ENCODE data around the gene FSIP2.

Gene FSIP2

DNA sequence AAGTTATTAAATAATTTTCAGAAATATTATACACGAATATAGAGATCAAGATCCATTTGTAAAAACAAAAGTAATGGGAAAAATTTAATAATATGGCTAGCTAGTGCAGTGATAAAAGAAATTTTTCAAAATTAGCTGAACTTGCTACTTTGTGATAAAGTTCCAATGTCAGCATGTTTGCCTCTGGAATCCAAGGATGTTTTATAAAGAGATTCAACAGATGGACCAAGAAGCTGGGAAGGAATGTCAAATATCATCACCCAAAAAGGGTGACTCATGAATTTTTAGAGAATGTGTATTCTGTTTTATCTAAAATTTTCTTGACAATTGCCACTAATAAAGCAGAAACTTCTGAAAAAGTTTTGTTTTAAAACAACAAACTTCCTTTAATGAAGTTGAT is 95.3 kb downstream of the FSIP2 start:
- ChIA-PET POLR2A (no interaction called here), CTCF (no interaction called here)

GRCh38 chr2:185835974-185836373 is 97.4 kb downstream of the FSIP2 start:
- CTCF ChIA-PET: no interaction called here
- Histone ChIP-seq H3K27ac (ENCODE audit: extremely low read depth, low read depth, low read length) (no peak overlapping the region), H3K4me3 (ENCODE audit: low read depth, low read length) (no peak overlapping the region), H3K9me3 (ENCODE audit: control insufficient read depth, insufficient read depth, low read depth, low read length) (no peaks in the 10 kb centered on the region), H3K36me3 (ENCODE audit: control insufficient read depth in 2 of 2, insufficient read depth in 1 of 2, low read length in 2 of 2) (no peaks in the 10 kb centered on the region), H3K4me1 (ENCODE audit: control insufficient read depth, insufficient read depth, low read length) (no peaks in the 10 kb centered on the region)
- no peak for TF ChIP-seq REPIN1 (tag by site-specific recombination; IDR thresholded peaks at IDR 0.05; ENCODE audit: low read depth)
- TF ChIP-seq SETDB1 (IDR thresholded peaks at IDR 0.05; ENCODE audit: insufficient read length, low read length): peak; percentile 52
- TF ChIP-seq, protein P1, sequence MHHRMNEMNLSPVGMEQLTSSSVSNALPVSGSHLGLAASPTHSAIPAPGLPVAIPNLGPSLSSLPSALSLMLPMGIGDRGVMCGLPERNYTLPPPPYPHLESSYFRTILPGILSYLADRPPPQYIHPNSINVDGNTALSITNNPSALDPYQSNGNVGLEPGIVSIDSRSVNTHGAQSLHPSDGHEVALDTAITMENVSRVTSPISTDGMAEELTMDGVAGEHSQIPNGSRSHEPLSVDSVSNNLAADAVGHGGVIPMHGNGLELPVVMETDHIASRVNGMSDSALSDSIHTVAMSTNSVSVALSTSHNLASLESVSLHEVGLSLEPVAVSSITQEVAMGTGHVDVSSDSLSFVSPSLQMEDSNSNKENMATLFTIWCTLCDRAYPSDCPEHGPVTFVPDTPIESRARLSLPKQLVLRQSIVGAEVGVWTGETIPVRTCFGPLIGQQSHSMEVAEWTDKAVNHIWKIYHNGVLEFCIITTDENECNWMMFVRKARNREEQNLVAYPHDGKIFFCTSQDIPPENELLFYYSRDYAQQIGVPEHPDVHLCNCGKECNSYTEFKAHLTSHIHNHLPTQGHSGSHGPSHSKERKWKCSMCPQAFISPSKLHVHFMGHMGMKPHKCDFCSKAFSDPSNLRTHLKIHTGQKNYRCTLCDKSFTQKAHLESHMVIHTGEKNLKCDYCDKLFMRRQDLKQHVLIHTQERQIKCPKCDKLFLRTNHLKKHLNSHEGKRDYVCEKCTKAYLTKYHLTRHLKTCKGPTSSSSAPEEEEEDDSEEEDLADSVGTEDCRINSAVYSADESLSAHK (tag by site-specific recombination; IDR thresholded peaks at IDR 0.05): no peak
- TF ChIP-seq ZNF155 (tag by site-specific recombination; IDR thresholded peaks at IDR 0.05): no peak
- TF ChIP-seq ZNF501 (tag by site-specific recombination; IDR thresholded peaks at IDR 0.05): no peak
- no peak for TF ChIP-seq ZNF350 (tag by site-specific recombination; IDR thresholded peaks at IDR 0.05)
- POLR2A ChIA-PET: no interaction called here

More for the DNA sequence above, 95.3 kb downstream of the FSIP2 start:
- Histone ChIP-seq H3K4me3 (ENCODE audit: low read depth, low read length) (no peak overlapping the region), H3K36me3 (ENCODE audit: control insufficient read depth in 2 of 2, insufficient read depth in 1 of 2, low read length in 2 of 2) (no peaks in the 10 kb centered on the region), H3K4me1 (ENCODE audit: control insufficient read depth, insufficient read depth, low read length) (no peaks in the 10 kb centered on the region), H3K27ac (ENCODE audit: extremely low read depth, low read depth, low read length) (no peak overlapping the region), H3K9me3 (ENCODE audit: control insufficient read depth, insufficient read depth, low read depth, low read length) (no peaks in the 10 kb centered on the region)
- TF ChIP-seq ZBTB17 (tag by site-specific recombination; IDR thresholded peaks at IDR 0.05) (no peak), ZNF626 (tag by site-specific recombination; IDR thresholded peaks at IDR 0.05) (no peak), ZNF184 (tag by site-specific recombination; IDR thresholded peaks at IDR 0.05) (no peak), ZNF132 (tag by site-specific recombination; IDR thresholded peaks at IDR 0.05; ENCODE audit: borderline replicate concordance) (no peak), ZBTB11 (tag by site-specific recombination; conservative IDR thresholded peaks at IDR 0.05; ENCODE audit: low read depth) (no peak), ZNF639 (tag by site-specific recombination; IDR thresholded peaks at IDR 0.05) (no peak), HOXD13 (CRISPR knock-in tag; IDR thresholded peaks at IDR 0.05; ENCODE audit: borderline replicate concordance) (no peak)
- TF ChIP-seq, protein P2, sequence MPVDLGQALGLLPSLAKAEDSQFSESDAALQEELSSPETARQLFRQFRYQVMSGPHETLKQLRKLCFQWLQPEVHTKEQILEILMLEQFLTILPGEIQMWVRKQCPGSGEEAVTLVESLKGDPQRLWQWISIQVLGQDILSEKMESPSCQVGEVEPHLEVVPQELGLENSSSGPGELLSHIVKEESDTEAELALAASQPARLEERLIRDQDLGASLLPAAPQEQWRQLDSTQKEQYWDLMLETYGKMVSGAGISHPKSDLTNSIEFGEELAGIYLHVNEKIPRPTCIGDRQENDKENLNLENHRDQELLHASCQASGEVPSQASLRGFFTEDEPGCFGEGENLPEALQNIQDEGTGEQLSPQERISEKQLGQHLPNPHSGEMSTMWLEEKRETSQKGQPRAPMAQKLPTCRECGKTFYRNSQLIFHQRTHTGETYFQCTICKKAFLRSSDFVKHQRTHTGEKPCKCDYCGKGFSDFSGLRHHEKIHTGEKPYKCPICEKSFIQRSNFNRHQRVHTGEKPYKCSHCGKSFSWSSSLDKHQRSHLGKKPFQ (tag by site-specific recombination; IDR thresholded peaks at IDR 0.05): no peak

Data from HEK293 (cell line).